B cell (primary cell): ENCODE measurements around the gene PTPN13. TPM values are rescaled to one million over a fixed set of nuclear protein-coding genes. Genes with fewer than 3 reads are reported as not detected.

Source experiments
- ATAC-seq: fragments of 200-7000 bp; cut with Tn5 transposase; one replicate; pipeline ENCODE4 v1.10.0; 2021; ENCODE audit warnings: low read depth, mild to moderate bottlenecking, moderate number of reproducible peaks, moderate library complexity
- CTCF ChIA-PET: fragments of 350-600 bp; sonication (Branson Sonifier 250); formaldehyde crosslinking; loops from one replicate; lab custom pipeline; 2021; ENCODE audit warnings: antibody characterized with exemption, inconsistent platforms; lab: Charles Lee
- POLR2A ChIA-PET: fragments of 350-600 bp; sonication (Branson Sonifier 250); formaldehyde crosslinking; loops from one replicate; lab custom pipeline; 2021; ENCODE audit warnings: antibody characterized with exemption; lab: Charles Lee
- DNase-seq: peaks from one replicate; pipeline ENCODE4 v3.0.0; 2013
- H2AFZ ChIP-seq: 2 replicates; pipeline ENCODE4 v1.6.1; 2012; ENCODE audit warnings: mild to moderate bottlenecking, low read depth, low read length; ENCODE audit not compliant: insufficient read depth, poor library complexity, severe bottlenecking
- H3K27ac ChIP-seq, 2 donors: 1 replicate in 1 of 2; 2 replicates in 1 of 2; pipeline ENCODE4 v1.5.1; 2012 to 2013; ENCODE audit warnings: low read length in 2 of 2, mild to moderate bottlenecking in 2 of 2, moderate library complexity in 1 of 2
- H3K27me3 ChIP-seq, 4 experiments: fragments of 200-600 bp in 1 of 4; sonication (generic) in 1 of 4; replicated peaks in 1 of 4; 1 replicate in 2 of 4; 2 replicates in 2 of 4; pipeline versions ENCODE4 v1.6.1 to v1.7.0; 2013 to 2016; ENCODE audit warnings: low read length in 3 of 4, mild to moderate bottlenecking in 2 of 4, mixed read lengths in 1 of 4, moderate library complexity in 1 of 4; ENCODE audit not compliant: insufficient read depth in 4 of 4, control insufficient read depth in 3 of 4; ENCODE audit errors: control extremely low read depth in 1 of 4
- H3K36me3 ChIP-seq, 2 experiments: replicated peaks in 1 of 2; 1 replicate in 1 of 2; 2 replicates in 1 of 2; pipeline versions ENCODE4 v1.6.1 to v1.7.1; 2013; ENCODE audit warnings: low read length in 1 of 2; ENCODE audit not compliant: insufficient read depth in 2 of 2, control insufficient read depth in 1 of 2; ENCODE audit errors: control extremely low read depth in 1 of 2, extremely low read depth in 1 of 2
- H3K4me1 ChIP-seq, 2 donors: fragments of 200-600 bp in 1 of 2; sonication (generic) in 1 of 2; 1 replicate in 1 of 2; 2 replicates in 1 of 2; pipeline versions ENCODE4 v1.5.1 to v1.6.1; 2013 to 2017; ENCODE audit warnings: low read length in 2 of 2; ENCODE audit not compliant: control insufficient read depth in 2 of 2, insufficient read depth in 2 of 2
- H3K4me2 ChIP-seq: replicated peaks from 2 replicates; pipeline ENCODE3; 2012; ENCODE audit warnings: mild to moderate bottlenecking, low read depth, low read length; ENCODE audit not compliant: poor library complexity, severe bottlenecking
- H3K4me3 ChIP-seq, 5 experiments: fragments of 200-600 bp in 1 of 5; sonication (generic) in 1 of 5; 1 replicate in 3 of 5; 2 replicates in 2 of 5; pipeline versions ENCODE4 v1.5.1 to v1.7.0; 2011 to 2016; ENCODE audit warnings: low read length in 4 of 5, mild to moderate bottlenecking in 4 of 5, low read depth in 2 of 5, control low read depth in 1 of 5, moderate library complexity in 1 of 5; ENCODE audit not compliant: insufficient read depth in 1 of 5; ENCODE audit errors: control extremely low read depth in 1 of 5, extremely low read depth in 1 of 5
- H3K79me2 ChIP-seq: fragments of 200-600 bp; sonication (generic); one replicate; pipeline ENCODE4 v1.6.0; 2016; ENCODE audit warnings: low read length; ENCODE audit not compliant: control insufficient read depth, insufficient read depth
- H3K9ac ChIP-seq: fragments of 200-600 bp; sonication (generic); 2 replicates; pipeline ENCODE4 v1.6.1; 2017; ENCODE audit warnings: mild to moderate bottlenecking, low read length, moderate library complexity
- H3K9me3 ChIP-seq, 3 donors: one replicate each; pipeline versions ENCODE4 v1.6.1 to v1.7.1; 2013; ENCODE audit warnings: low read length in 2 of 3; ENCODE audit not compliant: control insufficient read depth in 2 of 3, insufficient read depth in 1 of 3; ENCODE audit errors: control extremely low read depth in 1 of 3
- H4K20me1 ChIP-seq: 2 replicates; pipeline ENCODE4 v1.6.0; 2012; ENCODE audit warnings: mild to moderate bottlenecking, low read length; ENCODE audit not compliant: insufficient read depth, control insufficient read depth, poor library complexity, severe bottlenecking
- H3K27ac Mint-ChIP-seq: one replicate; pipeline ENCODE4 v1.8.0; 2021; ENCODE audit warnings: mixed read lengths
- H3K27me3 Mint-ChIP-seq: one replicate; pipeline ENCODE4 v1.8.0; 2021; ENCODE audit warnings: mixed read lengths
- H3K4me1 Mint-ChIP-seq: one replicate; pipeline ENCODE4 v1.8.0; 2021; ENCODE audit warnings: mixed read lengths
- H3K4me3 Mint-ChIP-seq: one replicate; pipeline ENCODE4 v1.8.0; 2021; ENCODE audit warnings: mixed read lengths
- H3K9me3 Mint-ChIP-seq: one replicate; pipeline ENCODE4 v1.8.0; 2022; ENCODE audit warnings: mixed read lengths; ENCODE audit not compliant: insufficient read depth
- CTCF ChIP-seq: fragments of 200-600 bp; IDR thresholded peaks from one replicate; pipeline ENCODE4 v1.8.0; 2022; ENCODE audit warnings: antibody characterized with exemption, mild to moderate bottlenecking
- EZH2 ChIP-seq: IDR thresholded peaks from 2 replicates; pipeline ENCODE4 v1.6.1; 2012; ENCODE audit warnings: borderline replicate concordance, low read depth, mild to moderate bottlenecking, moderate library complexity, low read length; ENCODE audit not compliant: insufficient read depth, poor library complexity, severe bottlenecking
- WGBS: methylation state at CpG from one replicate; pipeline ENCODE4 v1.1.5; 2013; ENCODE audit warnings: missing lambda C conversion rate; ENCODE audit not compliant: insufficient coverage; 5-methylcytosine and 5-hydroxymethylcytosine counted together
- intact Hi-C: fragments of 100-400 bp; cut with micrococcal nuclease; formaldehyde crosslinking; loops from one replicate; pipeline ENCODE4 v1.10.0; 2022
- polyA plus RNA-seq: library from polyadenylated mRNA; depleted of rRNA; stranded (reverse); fragments of >200 nt; gene quantifications from 2 replicates; pipeline ENCODE4 v1.2.3, GENCODE V29; 2012
- total RNA-seq, 2 donors: library from RNA; stranded (reverse); fragments of 120-200 nt in 1 of 2; gene quantifications; 1 replicate in 1 of 2; 2 replicates in 1 of 2; pipeline versions ENCODE4 v1.2.3 to v1.2.4, GENCODE V29; 2013 to 2022

The PTPN13 gene
- total and polyA plus RNA-seq, 2 donors (not counting 1 experiment from before 2014, with no cell fraction given) = 0.91 TPM; not detected in 1

- POLR2A ChIA-PET = no interaction called here
- 64% methylated on average over 4 of the region's 4 CpGs for WGBS
These were observed 253.5 kb downstream of the PTPN13 start for GRCh38 chr4:86847571-86847970.

GRCh38 chr4:86848136-86848535 is 254.0 kb downstream of the PTPN13 start:
- ATAC-seq = no peak
- no peak for DNase-seq
- H3K4me3 Mint-ChIP-seq = no peak overlapping the region
- POLR2A ChIA-PET = no interaction called here
- Histone ChIP-seq H3K9ac (no peak overlapping the region), H3K4me1 (no peaks in the 10 kb centered on the region), H3K27ac (no peak overlapping the region), H3K4me3 (no peak overlapping the region), H3K79me2 (no peaks in the 10 kb centered on the region), H2AFZ (no peak overlapping the region), H4K20me1 (no peaks in the 10 kb centered on the region), H3K9me3 (no peaks in the 10 kb centered on the region), H3K36me3 (no peaks in the 10 kb centered on the region), H3K4me2 (no peak overlapping the region), H3K27me3 (no peaks in the 10 kb centered on the region)
- TF ChIP-seq CTCF (no peak), EZH2 (no peak)
- H3K9me3 Mint-ChIP-seq = no peaks in the 10 kb centered on the region
- no peaks in the 10 kb centered on the region for H3K4me1 Mint-ChIP-seq
- intact Hi-C loops = no loop called here
- H3K27ac Mint-ChIP-seq = no peak overlapping the region
- CTCF ChIA-PET = no interaction called here
- 72% methylated on average over 4 of the region's 7 CpGs for WGBS
- peaks cover 1% of the 10 kb centered on the region for H3K27me3 Mint-ChIP-seq

More at GRCh38 chr4:86847571-86847970, 253.5 kb downstream of the PTPN13 start:
- Histone ChIP-seq H3K4me1 (no peaks in the 10 kb centered on the region), H2AFZ (no peak overlapping the region), H3K27ac (no peak overlapping the region), H3K79me2 (no peaks in the 10 kb centered on the region), H3K27me3 (no peaks in the 10 kb centered on the region), H3K9ac (no peak overlapping the region), H3K4me3 (no peak overlapping the region), H4K20me1 (no peaks in the 10 kb centered on the region), H3K4me2 (no peak overlapping the region), H3K9me3 (no peaks in the 10 kb centered on the region), H3K36me3 (no peaks in the 10 kb centered on the region)
- intact Hi-C loops = no loop called here
- ATAC-seq (no peak), DNase-seq (no peak)
- TF ChIP-seq CTCF (no peak), EZH2 (no peak)
- CTCF ChIA-PET = no interaction called here
- Mint-ChIP-seq H3K4me1 (no peaks in the 10 kb centered on the region), H3K27me3 (peaks cover 3% of the 10 kb centered on the region), H3K4me3 (no peak overlapping the region), H3K27ac (no peak overlapping the region), H3K9me3 (no peaks in the 10 kb centered on the region)
